Tibial nerve (tissue), 4 donors: ENCODE measurements around the gene RABGGTB.

Experiments used
- CTCF ChIP-seq, 5 experiments: fragments of 200-600 bp in 3 of 5; fragments of 450-650 bp in 2 of 5; sonication (generic) in 3 of 5; IDR thresholded peaks; one replicate each; pipeline ENCODE4 v1.5.1; 2016 to 2019; ENCODE audit warnings: antibody characterized with exemption in 5 of 5, mild to moderate bottlenecking in 3 of 5, moderate library complexity in 2 of 5
- EP300 ChIP-seq, 2 donors: sonication (generic); formaldehyde crosslinking; IDR thresholded peaks; one replicate each; pipeline ENCODE4 v1.6.1; 2017; ENCODE audit warnings: antibody characterized with exemption in 2 of 2, mild to moderate bottlenecking in 1 of 2

- no peak for TF ChIP-seq CTCF (IDR thresholded peaks at IDR 0.05)
- no peak for TF ChIP-seq EP300 (IDR thresholded peaks at IDR 0.05)
Observed at GRCh38 chr1:75811211-75811981, 25.3 kb downstream of the RABGGTB start.
